ENCODE data around the gene JPT2.

Gene JPT2

GRCh38 chr16:1678500-1679098 is 520 bp downstream of the JPT2 start:
- ChIA-PET POLR2A (interaction anchor here (0.9 to 3.6 kb wide), 15 partner anchors 9 to 959 kb away, joined by 3 to 44 read pairs (median 3); partner anchors contain the start of genes MAPK8IP3, MRPS34, NME3 and NUBP2), CTCF (interaction anchor here (1.0 to 1.5 kb wide), 3 partner anchors 13 to 51 kb away, joined by 3 to 6 read pairs (median 4); partner anchors contain the start of gene MAPK8IP3)
- Histone ChIP-seq H3K36me3 (ENCODE audit: control insufficient read depth in 2 of 2, insufficient read depth in 1 of 2, low read length in 2 of 2) (peaks cover 0 to 54% of the 10 kb centered on the region in 2 experiments; a peak in 2 of 3 replicates), H3K9me3 (ENCODE audit: control insufficient read depth, insufficient read depth, low read depth, low read length) (no peaks in the 10 kb centered on the region), H3K4me3 (ENCODE audit: low read depth, low read length) (peak overlapping the region; percentile 71), H3K27ac (ENCODE audit: extremely low read depth, low read depth, low read length) (peak overlapping the region; percentile 95), H3K4me1 (ENCODE audit: control insufficient read depth, insufficient read depth, low read length) (no peaks in the 10 kb centered on the region; the same call in 1 of the 2 replicates)
- TF ChIP-seq YY1 (tag by site-specific recombination; IDR thresholded peaks at IDR 0.05) (peak; percentile 18; the same call in 1 of the 2 replicates), KLF16 (tag by site-specific recombination; IDR thresholded peaks at IDR 0.05) (peak; percentile 42), ZNF623 (tag by site-specific recombination; IDR thresholded peaks at IDR 0.05) (no peak; the same call in 1 of the 2 replicates), ZNF785 (tag by site-specific recombination; IDR thresholded peaks at IDR 0.05) (0 out of 2 replicates have a peak, but pooled peaks have one; percentile 66), PRDM2 (tag by site-specific recombination; IDR thresholded peaks at IDR 0.05; ENCODE audit: borderline replicate concordance) (no peak), ZNF639 (tag by site-specific recombination; IDR thresholded peaks at IDR 0.05) (0 out of 2 replicates have a peak, but pooled peaks have one; percentile 34), ZNF624 (tag by site-specific recombination; IDR thresholded peaks at IDR 0.05) (no peak), ZNF174 (tag by site-specific recombination; IDR thresholded peaks at IDR 0.05) (no peak), HIC1 (tag by site-specific recombination; IDR thresholded peaks at IDR 0.05) (peak; percentile 83), KLF10 (tag by site-specific recombination; IDR thresholded peaks at IDR 0.05) (no peak), ZNF677 (tag by site-specific recombination; IDR thresholded peaks at IDR 0.05) (no peak), GLI4 (tag by site-specific recombination; IDR thresholded peaks at IDR 0.05) (0 out of 2 replicates have a peak, but pooled peaks have one; percentile 28), ZBTB7A (tag by site-specific recombination; IDR thresholded peaks at IDR 0.05; ENCODE audit: low read depth) (0 out of 2 replicates have a peak, but pooled peaks have one; percentile 64), ZNF513 (tag by site-specific recombination; IDR thresholded peaks at IDR 0.05) (no peak), ZNF776 (tag by site-specific recombination; IDR thresholded peaks at IDR 0.05; ENCODE audit: borderline replicate concordance) (no peak), ZNF837 (tag by site-specific recombination; IDR thresholded peaks at IDR 0.05) (no peak), ZNF274 (IDR thresholded peaks at IDR 0.05; ENCODE audit: low read length) (no peak), ZNF274 (tag by site-specific recombination; IDR thresholded peaks at IDR 0.05; ENCODE audit: borderline replicate concordance) (no peak), YY2 (tag by site-specific recombination; IDR thresholded peaks at IDR 0.05) (no peak), KLF9 (tag by site-specific recombination; IDR thresholded peaks at IDR 0.05; ENCODE audit: low read depth) (peak; percentile 80), ZNF221 (tag by site-specific recombination; IDR thresholded peaks at IDR 0.05; ENCODE audit: borderline replicate concordance) (no peak), ZBTB20 (tag by site-specific recombination; IDR thresholded peaks at IDR 0.05) (peak; percentile 96), KLF1 (tag by site-specific recombination; IDR thresholded peaks at IDR 0.05) (peak; percentile 69), ZNF114 (tag by site-specific recombination; IDR thresholded peaks at IDR 0.05) (no peak), PRDM1 (tag by site-specific recombination; IDR thresholded peaks at IDR 0.05) (0 out of 2 replicates have a peak, but pooled peaks have one; percentile 9), RBAK (tag by site-specific recombination; IDR thresholded peaks at IDR 0.05) (no peak), ZNF423 (tag by site-specific recombination; IDR thresholded peaks at IDR 0.05) (no peak), SP7 (tag by site-specific recombination; IDR thresholded peaks at IDR 0.05) (peak; percentile 44; the same call in 1 of the 2 replicates)
